Measurements from ENCODE around the gene TBCK.

The TBCK gene

DNA sequence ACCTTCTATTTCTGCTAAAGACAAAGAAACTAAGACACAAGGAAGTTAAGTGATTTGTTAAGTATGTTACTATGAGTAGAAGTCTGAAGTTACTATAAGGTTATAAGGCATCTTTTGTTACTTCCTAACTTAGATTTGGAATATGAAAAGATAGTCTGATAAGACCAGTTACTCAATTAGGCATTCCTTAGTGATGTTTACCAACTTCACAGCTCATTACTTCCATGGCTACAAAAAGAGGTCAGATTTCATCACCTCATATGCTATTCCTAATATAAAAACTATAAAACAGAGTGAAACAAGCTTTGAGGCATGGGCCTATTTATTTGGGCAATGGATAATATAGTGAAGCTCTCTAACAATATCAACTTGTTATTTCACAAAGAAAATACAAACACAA, 143.1 kb downstream of the TBCK start:
- Histone ChIP-seq H3K4me2 (ENCODE audit: low read depth, low read length) (no peak overlapping the region), H3K36me3 (replicated peaks; ENCODE audit: insufficient read depth, low read length) (no peaks in the 10 kb centered on the region), H3K4me1 (ENCODE audit: low read length) (no peaks in the 10 kb centered on the region), H3F3A (ENCODE audit: insufficient read depth, low read length) (no peaks in the 10 kb centered on the region), H3K27me3 (replicated peaks; ENCODE audit: insufficient read depth, low read length) (no peaks in the 10 kb centered on the region), H3K9me3 (replicated peaks; ENCODE audit: insufficient read depth, low read length) (no peaks in the 10 kb centered on the region), H4K20me1 (ENCODE audit: insufficient read depth, low read length) (no peaks in the 10 kb centered on the region), H3K9ac (ENCODE audit: low read length) (no peak overlapping the region), H3K79me2 (ENCODE audit: low read length) (no peaks in the 10 kb centered on the region), H3K9me2 (replicated peaks; ENCODE audit: insufficient read depth, low read length) (no peaks in the 10 kb centered on the region; the same call in 1 of the 2 replicates), H3K27ac (ENCODE audit: low read length) (no peak overlapping the region), H2AFZ (ENCODE audit: low read length) (no peak overlapping the region), H3K4me3 (ENCODE audit: low read length) (no peak overlapping the region)
- DNase-seq = no peak
- TF ChIP-seq CTCF (IDR thresholded peaks at IDR 0.05; ENCODE audit: low read length) (no peak), EZH2phosphoT487 (IDR thresholded peaks at IDR 0.05; ENCODE audit: low read length) (no peak), EZH2 (optimal IDR thresholded peaks at IDR 0.05; ENCODE audit: low read depth, low read length) (no peak)

- Histone ChIP-seq H2AFZ (ENCODE audit: low read length) (no peak overlapping the region), H3K27ac (ENCODE audit: low read length) (no peak overlapping the region), H3K4me3 (ENCODE audit: low read length) (no peak overlapping the region), H3K9me2 (replicated peaks; ENCODE audit: insufficient read depth, low read length) (no peaks in the 10 kb centered on the region), H3K79me2 (ENCODE audit: low read length) (no peaks in the 10 kb centered on the region), H3K9ac (ENCODE audit: low read length) (no peak overlapping the region), H3K36me3 (replicated peaks; ENCODE audit: insufficient read depth, low read length) (0 out of 2 replicates have a peak, but pooled peaks cover 3% of the 10 kb centered on the region), H3K4me1 (ENCODE audit: low read length) (no peaks in the 10 kb centered on the region), H3F3A (ENCODE audit: insufficient read depth, low read length) (no peaks in the 10 kb centered on the region), H3K9me3 (replicated peaks; ENCODE audit: insufficient read depth, low read length) (no peaks in the 10 kb centered on the region), H3K27me3 (replicated peaks; ENCODE audit: insufficient read depth, low read length) (no peaks in the 10 kb centered on the region), H4K20me1 (ENCODE audit: insufficient read depth, low read length) (no peaks in the 10 kb centered on the region), H3K4me2 (ENCODE audit: low read depth, low read length) (no peak overlapping the region)
- TF ChIP-seq EZH2phosphoT487 (IDR thresholded peaks at IDR 0.05; ENCODE audit: low read length) (no peak), EZH2 (optimal IDR thresholded peaks at IDR 0.05; ENCODE audit: low read depth, low read length) (no peak), CTCF (IDR thresholded peaks at IDR 0.05; ENCODE audit: low read length) (no peak)
- DNase-seq = no peak
Observed at GRCh38 chr4:106165351-106166010, 150.5 kb downstream of the TBCK start.

DNA sequence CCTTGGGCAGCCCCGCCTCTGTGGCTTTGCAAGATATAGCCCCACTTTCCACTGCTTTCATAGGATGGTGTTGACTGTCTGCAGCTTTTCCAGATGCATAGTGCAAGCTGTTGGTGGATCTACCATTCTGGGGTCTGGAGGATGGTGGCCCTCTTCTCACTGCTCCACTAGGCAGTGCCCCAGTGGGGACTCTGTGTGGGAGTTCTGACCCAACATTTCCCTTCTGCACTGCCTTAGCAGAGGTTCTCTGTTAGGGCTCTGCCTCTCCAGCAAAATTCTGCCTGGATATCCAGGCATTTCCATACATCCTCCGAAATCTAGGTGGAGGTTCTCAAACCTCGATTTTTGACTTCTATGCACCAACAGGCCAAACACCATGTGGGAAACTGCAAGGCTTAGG, 153.7 kb downstream of the TBCK start:
- Histone ChIP-seq H3F3A (ENCODE audit: insufficient read depth, low read length) (no peaks in the 10 kb centered on the region), H3K27me3 (replicated peaks; ENCODE audit: insufficient read depth, low read length) (no peaks in the 10 kb centered on the region), H3K4me2 (ENCODE audit: low read depth, low read length) (no peak overlapping the region), H3K9me2 (replicated peaks; ENCODE audit: insufficient read depth, low read length) (no peaks in the 10 kb centered on the region), H4K20me1 (ENCODE audit: insufficient read depth, low read length) (no peaks in the 10 kb centered on the region), H3K9me3 (replicated peaks; ENCODE audit: insufficient read depth, low read length) (no peaks in the 10 kb centered on the region), H3K9ac (ENCODE audit: low read length) (no peak overlapping the region), H3K4me1 (ENCODE audit: low read length) (no peaks in the 10 kb centered on the region), H3K79me2 (ENCODE audit: low read length) (no peaks in the 10 kb centered on the region), H2AFZ (ENCODE audit: low read length) (no peak overlapping the region), H3K27ac (ENCODE audit: low read length) (no peak overlapping the region), H3K4me3 (ENCODE audit: low read length) (no peak overlapping the region), H3K36me3 (replicated peaks; ENCODE audit: insufficient read depth, low read length) (no peaks in the 10 kb centered on the region)
- no peak for DNase-seq
- no peak for TF ChIP-seq EZH2 (optimal IDR thresholded peaks at IDR 0.05; ENCODE audit: low read depth, low read length)
- no peak for TF ChIP-seq EZH2phosphoT487 (IDR thresholded peaks at IDR 0.05; ENCODE audit: low read length)
- TF ChIP-seq CTCF (IDR thresholded peaks at IDR 0.05; ENCODE audit: low read length) = no peak

All from MM.1S (cell line).